HG02571 (cell line): ENCODE results near the gene PTPRN2.

Experiments used
- ATAC-seq: cut with Tn5 transposase; IDR thresholded peaks from one replicate; pipeline ENCODE4 v1.9.1; 2021; ENCODE audit warnings: mild to moderate bottlenecking, moderate library complexity; ENCODE audit not compliant: unreplicated experiment

Gene PTPRN2

DNA sequence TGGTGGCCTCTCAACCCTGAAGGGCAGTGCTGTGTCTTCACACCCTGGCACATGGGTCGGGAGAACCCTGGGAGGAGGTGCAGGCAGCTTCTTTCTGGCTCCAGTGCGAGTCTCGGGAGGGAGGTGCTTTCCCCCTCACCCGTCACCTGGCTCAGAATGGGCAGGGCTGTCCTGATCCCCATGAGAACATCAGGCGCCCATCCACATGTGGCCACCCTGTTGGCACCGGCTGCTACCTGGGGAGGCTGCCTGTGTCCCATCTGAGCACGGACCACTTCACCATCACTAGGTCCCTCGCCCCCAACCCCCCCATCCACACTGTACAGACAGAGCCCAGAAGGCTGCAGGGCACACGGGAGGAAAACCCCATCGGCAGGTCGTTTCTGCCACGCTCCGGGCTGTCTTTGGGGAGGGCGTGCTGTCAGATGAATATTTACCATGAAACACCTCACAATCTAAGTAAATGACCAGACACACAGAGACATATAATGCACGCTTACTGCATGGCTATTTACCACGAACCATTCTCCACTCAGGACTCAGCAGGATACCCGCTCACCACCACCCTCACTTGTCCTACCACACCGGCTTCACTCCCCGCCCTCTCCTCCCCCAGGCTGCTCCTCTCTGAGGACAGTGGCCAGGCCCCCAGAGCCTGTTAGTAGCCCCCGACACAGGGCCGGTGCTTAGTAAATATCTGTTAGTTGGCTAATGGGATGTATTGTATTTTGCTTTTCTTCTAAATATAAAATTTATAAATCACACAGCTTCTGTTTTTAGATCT is 968.6 kb downstream of the PTPRN2 start:
- no peak for ATAC-seq

DNA sequence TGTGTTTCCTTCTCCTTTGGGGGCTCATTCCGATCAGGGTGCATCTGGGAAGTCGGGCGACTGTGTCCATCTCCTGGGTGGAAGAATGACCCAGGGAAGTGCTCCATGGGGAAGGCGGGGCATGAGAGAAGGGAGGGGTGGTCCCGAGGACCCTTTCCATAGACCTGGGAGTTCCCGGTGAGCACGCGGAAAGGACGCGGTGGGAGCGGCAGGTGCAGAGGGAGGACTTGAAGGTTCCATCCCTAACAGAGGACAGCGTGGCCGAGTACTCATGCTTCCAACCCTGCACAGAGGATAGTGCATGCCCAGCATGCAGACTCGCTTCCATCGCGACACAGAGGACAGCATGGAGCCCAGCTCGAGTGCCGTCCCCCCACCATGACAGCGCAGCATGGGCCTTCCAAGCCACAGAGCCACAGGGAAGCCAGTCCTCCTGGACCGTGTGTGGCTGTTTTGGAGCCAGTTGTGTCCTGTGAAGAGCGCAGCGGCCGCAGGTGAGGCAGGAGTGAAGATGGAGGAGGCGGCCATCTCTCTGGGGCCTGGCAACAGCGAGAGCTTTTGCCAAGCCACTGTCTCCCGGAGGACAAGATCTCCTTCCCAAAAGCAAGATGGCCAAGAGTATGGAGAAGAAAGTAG is 969.4 kb downstream of the PTPRN2 start:
- no peak for ATAC-seq

DNA sequence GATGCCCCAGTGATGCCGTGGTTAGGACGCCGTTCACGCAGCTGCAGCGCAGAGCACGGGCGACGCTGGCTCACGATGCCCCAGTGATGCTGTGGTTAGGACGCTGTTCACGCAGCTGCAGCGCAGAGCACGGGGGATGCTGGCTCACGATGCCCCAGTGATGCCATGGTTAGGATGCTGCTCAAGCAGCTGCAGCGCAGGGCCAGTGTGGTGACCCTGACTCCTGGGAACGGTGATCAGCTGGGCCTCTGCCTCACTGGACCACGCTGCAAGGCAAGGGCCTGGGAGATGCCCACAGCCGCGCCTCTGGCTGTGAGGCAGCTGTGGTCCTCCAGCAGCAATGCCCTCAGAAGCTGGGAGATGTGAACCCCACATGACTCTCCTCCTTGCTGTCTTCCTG is 970.2 kb downstream of the PTPRN2 start:
- no peak for ATAC-seq

DNA sequence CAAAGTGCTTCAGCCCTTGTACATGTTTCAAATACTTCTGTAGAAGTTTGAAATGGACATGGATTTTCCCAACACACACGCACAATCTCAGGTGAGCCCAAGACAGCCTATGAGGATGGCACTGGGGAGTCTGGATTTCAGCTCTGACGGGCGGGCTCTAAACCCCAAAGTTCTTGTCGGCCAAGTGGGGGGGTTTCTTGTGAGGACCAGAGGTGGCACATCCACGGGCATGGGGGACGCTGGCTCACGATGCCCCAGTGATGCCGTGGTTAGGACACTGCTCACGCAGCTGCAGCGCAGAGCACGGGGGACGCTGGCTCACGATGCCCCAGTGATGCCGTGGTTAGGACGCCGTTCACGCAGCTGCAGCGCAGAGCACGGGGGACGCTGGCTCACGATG is 970.7 kb downstream of the PTPRN2 start:
- no peak for ATAC-seq

DNA sequence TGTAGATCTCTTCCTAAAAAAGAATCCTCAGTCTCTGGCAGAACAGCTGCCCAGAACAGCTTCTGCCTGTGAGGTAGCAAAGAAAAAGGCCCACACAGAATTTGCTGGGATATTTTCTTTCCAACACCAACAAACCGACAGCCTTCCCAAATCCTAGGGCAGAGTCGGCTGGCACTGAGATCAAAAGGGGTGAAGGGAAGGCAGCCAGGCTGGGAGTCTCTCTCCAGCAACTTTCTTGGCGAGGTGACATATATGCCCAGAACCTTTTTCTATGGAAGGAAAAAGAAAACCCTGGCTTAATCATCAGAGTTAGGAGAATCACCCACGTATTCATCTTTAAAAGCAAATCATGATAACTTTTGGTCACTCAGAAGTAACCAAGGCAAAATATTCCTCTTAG is 971.2 kb downstream of the PTPRN2 start:
- no peak for ATAC-seq

DNA sequence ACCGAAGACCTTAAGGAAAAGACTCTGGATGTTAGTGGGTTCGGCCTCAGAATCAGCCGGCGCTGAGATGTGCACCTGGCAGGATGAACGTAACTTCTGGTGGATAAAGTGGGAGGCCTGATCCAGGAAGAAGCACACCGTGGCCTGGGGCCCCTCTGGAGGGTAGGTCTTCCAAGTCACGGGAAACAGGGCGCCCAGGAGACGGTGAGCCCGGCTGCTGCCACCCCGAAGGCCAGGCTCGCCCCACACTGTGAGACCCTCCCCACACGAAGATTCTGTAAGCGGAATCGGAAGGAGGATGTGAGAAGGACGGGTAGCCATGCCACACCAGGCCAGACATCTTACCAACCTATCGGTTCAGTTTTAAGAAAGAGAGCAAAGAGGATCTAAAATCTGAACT is 971.8 kb downstream of the PTPRN2 start:
- no peak for ATAC-seq

DNA sequence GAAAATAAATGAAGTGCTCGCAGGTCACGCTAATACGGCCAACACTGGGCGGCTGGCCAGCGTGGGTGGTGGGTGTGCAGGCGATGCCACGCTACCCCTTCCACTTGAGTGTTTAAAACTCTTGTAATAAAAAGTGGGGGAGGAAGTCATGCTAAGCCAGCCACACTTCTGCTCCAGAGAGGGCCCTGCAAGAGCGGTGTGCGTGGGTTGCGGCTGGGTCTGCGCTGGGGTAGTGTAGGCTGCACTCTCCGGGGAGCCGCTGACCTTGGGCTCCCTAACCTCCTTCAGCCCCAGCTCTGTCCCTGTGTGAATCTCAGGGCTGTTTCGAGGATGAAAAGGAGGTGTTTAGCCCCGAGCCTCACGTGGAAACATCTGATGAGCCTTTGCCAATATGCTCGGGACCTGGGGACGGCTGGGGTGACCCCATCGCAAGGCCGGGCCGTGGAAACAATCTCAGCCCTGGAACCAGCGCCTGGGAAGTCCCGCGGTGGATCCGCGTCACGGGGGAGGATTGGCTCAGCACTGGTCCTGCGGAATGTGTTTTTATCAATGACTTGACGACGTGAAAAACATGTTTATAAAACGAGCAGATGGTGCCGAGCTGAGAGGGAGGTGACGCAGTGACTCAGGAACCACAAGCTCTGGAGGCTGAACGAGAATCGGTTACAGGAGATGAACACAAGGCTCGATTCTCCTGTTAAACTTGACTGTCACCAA is 972.4 kb downstream of the PTPRN2 start:
- ATAC-seq = no peak

DNA sequence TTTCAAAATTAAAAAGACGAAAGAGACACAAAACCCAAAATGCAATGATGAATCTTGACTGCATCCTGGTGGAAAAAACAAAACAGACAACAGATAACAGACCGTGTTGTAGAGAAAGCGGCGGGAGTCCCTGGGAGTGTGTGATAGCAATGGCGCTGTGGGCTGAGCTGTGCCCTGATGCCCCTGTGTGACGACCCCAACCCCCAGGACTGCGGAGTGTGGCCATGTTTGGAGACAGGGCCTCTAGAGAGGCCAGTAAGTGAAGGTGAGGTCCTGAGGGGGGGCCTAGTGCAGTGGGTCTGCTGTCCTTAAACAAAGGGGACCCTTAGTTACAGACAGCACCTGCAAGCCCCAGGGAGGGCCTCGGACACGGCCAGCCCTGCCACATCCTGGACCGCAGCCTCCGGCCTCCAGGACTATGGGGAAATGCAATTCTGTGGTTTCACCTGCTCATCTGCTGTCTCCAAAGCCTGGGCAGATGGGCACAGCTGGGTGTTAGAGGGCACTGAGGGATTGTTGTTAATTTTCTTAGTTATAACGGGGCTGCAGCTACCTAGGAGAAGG is 973.1 kb downstream of the PTPRN2 start:
- ATAC-seq = no peak

DNA sequence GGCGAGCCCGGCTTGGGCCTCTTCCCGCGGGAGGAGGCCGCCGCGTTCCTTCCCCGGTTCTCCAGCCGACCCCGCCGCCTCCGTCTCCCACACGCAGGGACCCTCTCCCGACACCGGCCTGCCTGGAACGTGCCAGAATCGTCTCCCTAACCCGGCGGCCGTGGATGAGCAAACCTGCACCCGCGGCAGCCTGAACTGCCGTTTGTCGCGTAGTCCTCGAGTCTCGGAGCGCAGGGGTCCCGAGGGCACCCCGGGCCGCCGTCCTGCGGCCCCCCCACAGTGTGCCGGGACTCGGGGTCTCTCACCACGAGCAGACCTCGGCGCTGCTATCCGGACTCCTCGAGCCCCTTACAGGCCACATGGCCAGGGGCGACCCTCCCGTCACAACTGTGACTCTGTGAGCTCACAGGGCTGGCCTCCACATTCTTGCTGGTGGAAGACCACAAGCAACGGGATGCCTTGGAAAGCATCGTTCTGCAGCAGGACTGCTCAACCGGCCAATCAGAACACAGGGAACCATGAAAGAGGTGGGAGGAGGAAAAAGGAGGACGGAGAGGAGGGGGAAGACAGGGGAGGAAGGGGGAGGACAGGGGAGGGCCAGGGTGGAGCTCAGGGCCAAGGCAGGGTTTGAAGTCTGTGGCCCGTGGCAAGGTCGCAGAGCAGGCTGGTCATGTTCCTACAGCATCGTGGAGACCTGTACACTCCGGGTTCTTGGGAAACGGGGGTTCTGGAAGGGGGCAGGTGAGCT is 973.9 kb downstream of the PTPRN2 start:
- ATAC-seq = no peak

DNA sequence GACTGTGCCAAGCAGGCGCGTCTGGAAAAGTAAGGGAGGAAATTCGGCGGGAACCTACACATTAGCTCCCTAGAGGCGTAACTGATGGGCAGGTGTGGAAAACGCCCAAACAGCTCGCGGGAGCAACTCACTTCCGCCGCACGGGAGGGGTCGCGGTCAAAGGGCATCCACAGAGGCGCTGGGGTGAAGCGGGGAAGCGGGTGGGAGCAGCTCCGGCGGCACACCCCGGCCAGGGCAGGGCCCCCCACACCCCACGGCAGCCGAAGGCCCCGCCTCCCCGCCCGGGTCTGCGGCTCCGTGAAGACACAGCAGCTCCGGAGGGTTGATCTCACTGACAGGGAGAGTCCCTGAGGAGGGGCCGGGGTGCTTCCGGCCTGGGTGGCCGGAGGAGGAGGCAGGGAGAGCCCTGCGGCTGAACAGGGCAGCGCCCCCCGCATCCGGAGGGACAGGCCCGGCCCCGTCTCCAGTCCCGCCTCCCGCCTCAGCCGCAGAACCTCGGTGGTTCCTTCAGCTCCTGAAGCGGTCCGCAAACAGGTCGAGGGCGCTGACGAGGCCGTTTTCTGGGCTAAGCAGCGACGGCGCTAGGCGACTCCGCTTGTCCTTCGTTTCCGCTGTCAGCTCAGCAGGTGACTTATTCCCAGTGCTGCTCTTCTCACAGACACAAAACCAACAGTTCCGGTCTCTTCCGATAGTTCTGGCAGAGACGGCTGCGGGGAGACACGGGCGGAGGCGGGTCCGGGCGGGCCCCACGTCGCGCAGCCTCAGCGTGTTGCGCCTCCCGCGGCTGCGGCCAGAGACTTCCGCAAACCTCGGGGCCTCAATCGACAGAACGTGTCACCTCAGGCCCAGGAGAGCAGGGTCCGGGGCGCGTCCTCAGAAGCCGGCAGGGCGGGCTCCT is 974.7 kb downstream of the PTPRN2 start:
- ATAC-seq = no peak

DNA sequence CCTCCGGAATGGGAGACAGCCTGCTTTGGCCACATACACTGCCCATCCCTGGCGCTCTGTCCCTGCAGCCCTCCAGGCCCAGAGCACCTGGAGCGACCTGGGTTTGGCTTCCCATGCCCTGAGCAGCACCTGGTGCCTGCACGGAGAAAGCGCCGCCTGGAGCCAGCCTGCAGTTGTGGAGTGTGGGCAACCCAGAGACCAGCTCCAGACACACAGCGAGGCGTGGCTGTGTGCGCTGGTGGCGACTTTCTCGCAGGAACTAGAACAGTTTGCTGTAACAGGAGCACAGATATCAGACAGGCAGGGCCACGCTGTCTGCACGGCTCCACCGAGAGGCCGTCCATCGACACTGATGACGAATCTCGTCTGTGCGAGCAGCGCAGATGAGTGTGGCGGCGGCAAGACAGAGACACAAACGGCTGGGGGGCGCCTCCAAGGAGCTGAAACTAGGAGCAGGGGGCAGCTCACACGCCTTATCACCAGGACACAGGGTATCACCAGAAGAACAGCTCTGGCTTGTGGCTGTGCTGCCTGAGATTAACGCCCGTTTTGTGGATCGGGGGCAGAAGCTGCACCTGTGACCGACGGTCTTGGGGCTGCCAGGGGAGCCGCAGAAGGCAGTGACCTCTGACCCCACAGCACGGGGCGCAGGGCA is 975.5 kb downstream of the PTPRN2 start:
- no peak for ATAC-seq

DNA sequence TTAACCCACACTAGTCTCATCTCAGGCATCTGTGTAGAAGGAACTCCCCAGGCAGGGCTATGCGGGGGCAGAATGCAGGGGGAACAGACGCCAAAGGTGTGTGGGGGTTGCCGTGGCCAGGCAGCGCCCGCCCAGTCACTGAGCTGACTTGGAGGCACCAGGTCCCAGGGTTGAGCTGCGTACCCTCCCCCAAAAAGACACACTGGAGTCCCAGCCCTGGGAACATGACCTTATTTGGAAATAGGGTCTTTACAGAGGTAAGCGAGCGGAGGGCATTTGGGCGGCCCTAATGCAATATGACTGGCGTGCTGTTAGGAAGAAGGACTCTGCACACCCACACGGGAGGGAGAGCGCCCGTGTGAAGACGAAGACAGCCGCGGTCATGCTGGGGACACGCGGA is 976.3 kb downstream of the PTPRN2 start:
- no peak for ATAC-seq

DNA sequence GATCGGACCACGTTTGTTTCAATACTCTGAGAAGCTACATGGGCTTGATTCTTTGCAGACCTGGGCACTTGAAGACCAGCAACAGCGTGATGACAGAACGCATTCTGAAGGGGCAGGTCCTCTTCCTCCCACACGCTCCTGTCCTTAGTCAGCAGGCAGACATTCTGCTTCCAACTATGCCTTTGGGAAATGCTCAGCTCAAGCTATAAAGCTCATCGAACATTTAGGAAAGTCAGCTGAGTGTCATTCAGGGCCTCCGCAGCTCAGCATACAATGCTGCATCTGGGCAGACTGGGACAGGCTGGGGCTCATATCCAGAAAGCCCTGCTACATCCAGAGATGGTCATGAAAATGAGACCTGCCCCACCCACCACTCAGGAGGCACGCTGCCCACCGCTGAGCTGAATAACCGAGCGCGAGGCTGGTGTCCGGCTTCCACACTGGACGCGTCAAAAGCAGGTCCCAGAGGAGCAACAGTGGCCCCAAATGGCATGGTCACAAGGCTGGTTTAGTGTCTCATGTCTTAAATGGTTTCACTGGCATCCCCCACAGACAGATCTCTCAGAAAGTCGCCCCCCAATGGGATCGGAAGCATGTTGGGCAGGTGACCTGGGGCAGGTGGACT is 976.8 kb downstream of the PTPRN2 start:
- ATAC-seq = no peak

DNA sequence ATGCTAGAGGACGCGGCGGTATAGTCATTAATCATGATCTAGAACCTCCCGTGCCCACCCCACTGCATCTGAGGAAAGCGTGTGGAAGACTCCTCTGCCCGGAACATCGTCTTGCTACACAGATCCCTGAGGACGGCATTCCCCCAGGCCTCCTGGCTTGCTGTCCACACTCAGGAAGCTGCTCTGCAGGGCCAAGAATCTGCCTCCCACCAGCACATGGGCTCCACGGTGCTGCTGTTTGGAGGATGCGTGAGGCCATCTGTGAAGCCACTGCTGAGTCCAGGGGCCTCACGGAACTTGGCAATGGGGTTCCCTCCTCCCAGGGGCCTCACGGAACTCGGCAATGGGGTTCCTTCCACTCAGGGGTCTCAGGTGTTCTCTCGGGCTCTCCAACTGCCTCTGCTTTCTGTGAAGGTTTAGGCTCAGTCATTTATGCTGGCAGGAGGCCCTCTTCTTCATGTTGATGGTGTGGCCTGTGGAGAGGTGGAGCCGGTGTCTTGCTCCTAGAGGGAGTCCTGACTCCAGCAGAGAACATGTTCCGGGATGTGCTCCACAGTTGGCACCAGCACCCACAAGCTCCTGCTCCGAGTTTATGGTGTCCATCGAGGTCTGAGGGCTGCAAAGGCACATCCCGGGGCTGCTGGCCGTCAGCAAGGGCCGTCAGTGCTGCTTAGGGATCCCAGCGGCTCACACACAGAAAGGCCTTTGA is 977.5 kb downstream of the PTPRN2 start:
- ATAC-seq = no peak

DNA sequence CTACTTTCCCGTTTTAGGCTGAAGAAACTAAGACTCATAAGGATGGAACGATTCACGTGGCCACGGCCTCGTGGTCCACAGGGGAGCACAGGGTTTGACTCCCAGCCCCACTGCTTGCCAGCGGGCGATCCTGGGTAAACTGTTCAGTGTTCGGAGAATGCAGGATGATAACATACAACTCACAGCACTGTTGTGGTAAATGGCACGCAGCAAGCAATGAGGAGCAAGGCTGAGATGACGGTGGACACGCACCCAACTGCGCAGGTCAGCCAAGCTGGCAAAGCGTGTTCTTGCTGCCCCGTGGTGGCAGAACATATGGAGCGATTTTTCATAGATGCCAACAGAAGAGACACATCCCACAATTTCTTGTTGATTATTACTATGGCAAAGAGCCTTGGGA is 978.1 kb downstream of the PTPRN2 start:
- no peak for ATAC-seq

DNA sequence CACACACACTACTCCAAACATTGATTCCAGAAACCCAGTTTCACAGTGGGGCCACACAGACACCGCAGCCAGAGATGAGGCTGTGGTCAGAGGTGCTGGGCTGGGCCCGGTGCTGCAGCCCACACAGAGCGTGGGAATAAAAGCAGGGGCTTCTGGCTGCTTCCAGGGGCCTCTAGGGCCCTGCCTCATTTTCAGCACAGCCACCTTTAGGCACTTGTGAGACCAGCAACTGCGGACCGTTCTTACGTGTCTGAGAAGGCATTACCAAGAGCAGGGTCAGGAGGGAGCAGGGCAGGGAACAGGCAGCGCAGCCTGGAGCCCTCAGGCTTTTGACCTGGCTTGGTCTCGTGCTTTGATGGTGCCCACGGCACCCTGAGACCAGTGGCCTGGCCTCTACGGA is 980.4 kb downstream of the PTPRN2 start:
- ATAC-seq = no peak

DNA sequence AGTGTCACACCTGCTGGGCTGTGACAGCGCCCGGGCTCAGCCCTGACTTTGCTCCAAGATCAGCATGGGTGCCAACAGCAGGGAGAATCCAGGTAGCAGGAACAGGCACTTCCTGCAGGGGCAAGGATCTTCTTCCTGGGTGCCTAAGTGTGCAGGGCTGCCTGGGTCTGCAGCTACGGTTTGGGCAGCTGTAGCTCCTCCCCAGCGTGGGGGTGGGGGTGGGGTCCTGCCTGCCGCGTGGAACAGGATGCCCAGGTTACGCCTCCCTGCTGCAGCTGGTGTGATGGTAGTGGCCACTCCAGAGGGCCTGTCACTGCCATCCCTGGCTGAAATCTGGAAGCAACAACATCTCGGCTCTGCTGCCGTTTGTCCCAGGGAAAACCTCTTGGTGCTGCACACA is 981.5 kb downstream of the PTPRN2 start:
- ATAC-seq = no peak

DNA sequence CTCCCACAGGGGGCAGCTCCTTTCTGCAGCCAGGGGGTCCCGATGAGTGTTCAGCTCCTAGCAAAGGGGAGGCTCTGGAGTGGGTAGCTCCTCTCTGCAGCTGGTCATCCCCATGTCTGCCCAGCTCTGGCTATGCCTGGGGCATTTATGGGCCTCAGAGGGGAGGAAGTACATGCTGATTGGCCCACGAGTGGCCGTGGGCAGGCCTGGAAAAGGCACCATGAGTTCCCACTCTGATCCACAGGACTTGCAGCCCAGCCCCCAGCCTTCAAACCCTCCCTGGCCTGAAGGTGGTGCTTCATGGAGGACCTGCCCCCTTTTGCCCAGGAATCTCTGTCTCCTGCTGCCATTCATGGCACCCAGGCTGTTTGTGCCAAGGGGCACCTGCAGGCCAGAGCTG is 982.0 kb downstream of the PTPRN2 start:
- no peak for ATAC-seq
